HG03558 (cell line): ENCODE measurements around the gene BACH1.

Experiments used
- ATAC-seq: cut with Tn5 transposase; IDR thresholded peaks from one replicate; pipeline ENCODE4 v1.9.1; 2021; ENCODE audit warnings: moderate number of reproducible peaks; ENCODE audit not compliant: unreplicated experiment; ENCODE audit errors: extremely low read depth

BACH1 gene

GRCh38 chr21:29372063-29372802, 73.5 kb downstream of the BACH1 start:
- peak; percentile 60 for ATAC-seq

GRCh38 chr21:29374481-29374880, 75.8 kb downstream of the BACH1 start:
- no peak for ATAC-seq

- no peak for ATAC-seq
Observed at GRCh38 chr21:29376556-29376955, 77.8 kb downstream of the BACH1 start.

GRCh38 chr21:29377266-29377665, 78.5 kb downstream of the BACH1 start:
- no peak for ATAC-seq

- ATAC-seq = no peak
Observed at GRCh38 chr21:29378832-29379231, 80.1 kb downstream of the BACH1 start.

DNA sequence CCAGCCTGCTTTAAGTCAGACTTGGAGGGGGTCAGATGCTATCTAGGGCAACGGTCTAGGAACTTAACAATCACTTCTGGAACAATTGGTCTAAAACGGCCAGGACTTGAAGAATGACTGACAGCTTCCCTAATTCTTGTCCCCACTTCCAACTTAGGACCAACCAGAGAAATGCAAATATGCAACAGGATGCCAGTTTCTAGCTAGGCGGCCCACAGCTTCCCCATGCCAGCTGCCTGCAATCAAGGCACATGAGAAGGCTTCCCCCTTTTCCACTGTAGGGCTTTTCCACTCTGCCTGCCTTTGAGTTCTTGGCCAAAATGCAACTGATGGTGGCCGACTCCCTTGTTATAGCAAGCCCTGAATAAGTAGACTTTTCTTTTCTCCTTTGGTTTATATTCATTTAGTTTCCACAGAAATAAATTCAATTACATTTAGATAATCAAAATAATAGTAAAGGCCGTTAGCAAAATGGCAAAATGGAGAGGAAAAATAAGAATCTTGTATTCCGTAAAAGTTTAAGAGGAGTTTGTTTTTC, 80.9 kb downstream of the BACH1 start:
- ATAC-seq = no peak

GRCh38 chr21:29382030-29382654, 83.4 kb downstream of the BACH1 start:
- no peak for ATAC-seq

GRCh38 chr21:29384683-29385359, 86.1 kb downstream of the BACH1 start:
- no peak for ATAC-seq

- ATAC-seq = no peak
Observed at GRCh38 chr21:29385934-29386520, 87.3 kb downstream of the BACH1 start.

- no peak for ATAC-seq
Observed at GRCh38 chr21:29386803-29387202, 88.1 kb downstream of the BACH1 start.

- ATAC-seq = no peak
Observed at GRCh38 chr21:29387598-29387997, 88.9 kb downstream of the BACH1 start.

GRCh38 chr21:29389136-29389535, 90.4 kb downstream of the BACH1 start:
- ATAC-seq = no peak

DNA sequence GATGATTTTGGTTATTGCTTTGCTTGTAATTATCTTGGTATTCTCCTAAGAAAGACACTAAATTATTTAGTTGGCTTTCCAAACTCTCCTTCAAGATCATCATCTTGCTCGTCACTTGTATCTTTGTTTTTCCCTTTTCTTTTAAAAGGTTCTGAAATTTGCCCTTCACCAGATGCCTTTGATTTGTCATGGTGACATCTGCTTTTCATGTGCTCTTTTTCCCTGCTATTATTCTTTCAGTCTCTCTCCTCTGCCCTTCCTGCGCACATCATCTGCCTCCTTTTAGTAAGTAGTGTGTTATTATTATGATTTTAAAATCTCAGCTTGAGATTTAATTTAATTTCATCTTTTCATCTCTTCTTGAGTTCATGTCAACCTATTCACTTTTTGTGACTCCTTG, 92.1 kb downstream of the BACH1 start:
- no peak for ATAC-seq

- ATAC-seq = no peak
Observed at GRCh38 chr21:29394051-29394450, 95.3 kb downstream of the BACH1 start.
